ENCODE results near the gene ELOVL2.
"Not testable (repeated sequence)": the region's sequence is repeated elsewhere in the genome, so short reads cannot be mapped to it uniquely, and the experiment has no call there.

Gene ELOVL2

GRCh38 chr6:11043961-11044711 lies at the start of gene ELOVL2:
Gene ELOVL2 (minus strand): TSS chr6:11044305. CDS start chr6:11044230, 75 bp downstream.
- DNase-seq: no peak

- no peak for DNase-seq
Measured at GRCh38 chr6:11093376-11093625, 49.2 kb upstream of the ELOVL2 start.

DNA sequence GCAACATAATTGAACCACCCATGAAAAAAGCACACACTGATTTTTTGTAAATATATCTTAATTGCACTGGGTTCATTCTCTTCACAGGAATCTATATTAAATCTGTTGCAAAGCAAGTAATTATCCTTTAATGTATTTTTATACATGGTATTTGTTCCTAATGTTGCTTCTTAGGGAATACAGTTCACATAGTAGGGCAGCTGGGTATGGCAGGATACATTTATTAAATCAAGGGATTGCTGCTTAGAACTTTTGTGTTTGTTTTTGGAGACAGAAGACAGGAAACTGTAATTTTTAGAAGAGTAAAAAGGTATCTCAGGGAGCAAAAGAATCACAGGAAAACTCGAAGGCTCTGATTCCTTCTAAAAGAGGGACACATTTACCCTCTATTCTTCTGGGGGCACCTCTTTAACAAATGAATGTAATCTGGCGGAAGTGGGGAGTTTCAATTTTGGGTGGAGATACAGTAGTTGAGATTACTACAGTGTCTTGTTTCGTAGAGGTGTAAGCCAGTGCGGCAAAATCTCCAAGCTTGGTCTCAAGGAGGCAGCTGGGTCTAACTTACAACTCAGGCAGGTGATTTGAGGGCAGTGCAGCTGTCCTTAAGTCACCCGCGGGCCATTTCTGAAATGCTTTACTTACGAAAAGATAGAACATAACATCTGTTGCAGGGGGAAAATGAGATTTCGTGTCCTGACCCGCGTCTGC lies 48.7 kb upstream of the ELOVL2 start:
- peak; percentile 62 for DNase-seq

- DNase-seq: not testable (repeated sequence)
Measured at GRCh38 chr6:11091141-11091540, 47.0 kb upstream of the ELOVL2 start.

GRCh38 chr6:11089695-11090094 lies 45.6 kb upstream of the ELOVL2 start:
- DNase-seq: no peak

GRCh38 chr6:11087141-11087812 lies 43.2 kb upstream of the ELOVL2 start:
- DNase-seq: not testable (repeated sequence)

GRCh38 chr6:11085758-11086435 lies 41.8 kb upstream of the ELOVL2 start:
- no peak for DNase-seq

DNA sequence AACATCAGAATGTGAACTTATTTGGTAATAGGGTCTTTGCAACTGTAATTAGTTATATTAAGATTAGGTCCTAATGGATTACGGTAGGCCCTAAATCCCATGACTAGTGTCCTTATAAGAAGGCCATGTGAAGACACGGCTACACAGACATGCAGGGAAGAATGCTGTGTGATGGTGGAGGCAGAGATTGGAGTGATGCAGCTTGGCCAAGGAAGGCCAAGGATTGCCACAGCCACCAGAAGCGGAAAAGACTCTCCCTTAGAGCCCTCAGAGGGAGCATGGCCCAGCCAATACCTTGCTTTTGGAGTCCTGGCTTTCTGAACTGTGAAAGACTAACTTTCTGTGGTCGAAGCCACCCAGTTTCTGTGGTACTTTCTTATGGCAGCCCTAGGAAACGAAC lies 39.9 kb upstream of the ELOVL2 start:
- DNase-seq: no peak

DNA sequence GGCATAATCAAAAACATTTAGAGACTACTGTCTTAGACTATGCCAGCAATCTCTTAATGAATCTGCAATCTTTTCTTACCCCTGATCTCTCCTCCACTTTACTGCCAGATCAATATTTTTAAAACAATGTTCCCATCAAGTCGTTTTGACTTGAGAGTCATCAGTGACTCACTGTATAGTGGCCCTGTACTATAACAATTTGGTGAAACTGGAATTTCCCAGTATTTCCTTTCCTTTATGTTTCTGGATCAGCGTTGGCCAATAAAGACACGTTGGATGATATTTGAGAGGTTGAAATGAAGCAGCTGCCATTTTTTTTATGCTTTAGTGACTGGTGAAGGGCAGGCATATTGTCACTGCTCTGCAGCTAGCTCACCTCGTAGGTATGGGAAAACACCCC lies 39.4 kb upstream of the ELOVL2 start:
- DNase-seq: no peak

DNA sequence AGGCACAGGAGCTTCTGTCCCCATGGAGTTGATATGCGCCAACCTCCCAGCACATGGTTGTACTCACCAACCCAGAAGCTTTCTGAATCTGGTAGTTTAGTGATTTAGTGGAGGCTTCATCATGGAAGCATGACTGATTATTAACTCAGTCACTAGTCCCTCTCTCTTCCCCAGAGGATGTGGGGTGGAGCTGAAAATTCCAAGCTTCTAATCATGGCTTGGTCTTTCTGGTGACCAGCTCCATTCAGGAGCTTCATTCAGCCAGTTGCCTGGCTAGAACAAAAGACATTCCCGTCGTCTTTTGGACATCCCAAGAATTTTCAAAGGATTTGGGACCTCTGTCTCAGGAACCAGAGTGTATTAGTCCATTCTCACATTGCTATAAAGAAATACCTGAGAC lies 36.2 kb upstream of the ELOVL2 start:
- DNase-seq: no peak

GRCh38 chr6:11078266-11078665 lies 34.2 kb upstream of the ELOVL2 start:
- DNase-seq: no peak

GRCh38 chr6:11076540-11076939 lies 32.4 kb upstream of the ELOVL2 start:
- DNase-seq: no peak

DNA sequence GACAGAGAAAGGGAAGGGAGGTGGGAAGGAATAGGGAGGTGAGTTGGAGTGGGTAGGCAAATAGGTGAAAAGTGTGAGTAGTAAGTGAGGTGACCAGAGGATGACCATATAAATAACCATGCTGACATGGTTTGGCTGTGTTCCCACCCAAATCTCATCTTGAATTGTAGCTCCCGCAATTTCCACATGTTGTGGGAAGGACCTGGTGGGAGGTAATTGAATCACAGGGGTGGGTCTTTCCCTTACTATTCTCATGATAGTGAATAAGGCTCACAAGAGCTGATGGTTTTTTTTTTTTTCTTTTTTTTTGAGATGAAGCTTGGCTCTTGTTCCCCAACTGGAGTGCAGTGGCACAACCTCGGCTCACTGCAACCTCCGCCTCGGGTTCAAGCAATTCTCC lies 28.0 kb upstream of the ELOVL2 start:
- DNase-seq: no peak

GRCh38 chr6:11069760-11070159 lies 25.7 kb upstream of the ELOVL2 start:
- DNase-seq: no peak

DNA sequence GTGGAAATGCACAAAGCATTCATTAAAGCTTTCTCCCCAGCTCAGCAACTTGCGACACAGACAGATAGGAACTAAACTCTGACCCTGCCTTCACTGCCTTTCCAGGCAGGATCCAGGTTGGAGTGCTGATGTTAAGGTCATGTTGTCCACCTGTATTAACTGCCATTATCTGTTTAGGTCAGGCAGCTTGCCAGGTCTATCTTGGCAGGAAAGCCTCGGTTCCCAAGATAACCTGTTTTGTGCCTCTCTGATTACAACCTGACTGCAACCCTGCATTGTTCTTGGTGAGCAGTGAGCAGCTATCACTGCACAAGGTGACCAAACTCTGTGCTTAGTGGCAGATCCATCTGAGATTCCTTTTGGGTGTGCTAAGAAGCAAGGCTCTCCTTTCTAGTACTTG lies 23.2 kb upstream of the ELOVL2 start:
- DNase-seq: no peak

DNA sequence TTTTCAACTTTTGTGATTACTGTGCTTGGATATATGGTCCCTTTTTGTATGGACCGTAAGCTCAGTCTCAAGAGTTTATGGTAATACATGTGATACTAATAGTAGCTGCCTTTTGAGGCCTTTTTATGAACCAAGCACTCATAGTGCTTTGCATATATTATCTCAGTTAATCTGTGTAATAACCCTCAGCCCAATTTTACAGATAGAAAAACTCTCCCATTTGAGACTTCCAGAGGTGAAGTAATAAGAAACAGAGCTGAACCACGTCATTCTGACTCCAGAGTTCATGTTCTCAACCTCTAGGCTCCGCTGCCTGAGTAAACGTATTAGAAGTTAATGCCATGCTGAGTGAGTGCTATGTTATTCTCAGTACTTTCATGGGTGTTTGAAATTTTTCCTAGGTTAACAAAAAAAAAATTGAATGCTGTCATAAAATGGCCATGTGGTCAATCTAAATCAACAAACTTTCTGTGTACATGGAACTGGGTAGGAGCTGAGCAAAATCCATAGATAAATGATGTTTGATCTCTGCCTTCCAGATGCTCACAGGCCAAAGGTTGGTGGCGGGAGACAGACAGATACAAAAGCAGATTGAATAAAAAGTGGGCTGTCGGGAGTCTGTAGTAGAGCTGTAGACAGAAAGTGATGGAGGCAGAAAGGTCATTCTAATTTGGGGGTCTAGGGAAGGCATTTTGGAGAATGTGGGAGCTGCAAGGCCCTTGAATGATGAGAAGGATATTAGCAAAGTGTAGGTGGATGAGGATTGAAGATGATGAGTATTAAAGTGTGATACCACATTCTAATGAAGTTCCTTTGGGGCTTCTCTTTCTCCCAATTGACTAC lies 22.6 kb upstream of the ELOVL2 start:
- no peak for DNase-seq

GRCh38 chr6:11065436-11066202 lies 21.5 kb upstream of the ELOVL2 start:
- no peak for DNase-seq

GRCh38 chr6:11064836-11065235 lies 20.7 kb upstream of the ELOVL2 start:
- peak; percentile 21 for DNase-seq

- DNase-seq: no peak
Measured at GRCh38 chr6:11062715-11063114, 18.6 kb upstream of the ELOVL2 start.

- DNase-seq: no peak
Measured at GRCh38 chr6:11062083-11062482, 18.0 kb upstream of the ELOVL2 start.

DNA sequence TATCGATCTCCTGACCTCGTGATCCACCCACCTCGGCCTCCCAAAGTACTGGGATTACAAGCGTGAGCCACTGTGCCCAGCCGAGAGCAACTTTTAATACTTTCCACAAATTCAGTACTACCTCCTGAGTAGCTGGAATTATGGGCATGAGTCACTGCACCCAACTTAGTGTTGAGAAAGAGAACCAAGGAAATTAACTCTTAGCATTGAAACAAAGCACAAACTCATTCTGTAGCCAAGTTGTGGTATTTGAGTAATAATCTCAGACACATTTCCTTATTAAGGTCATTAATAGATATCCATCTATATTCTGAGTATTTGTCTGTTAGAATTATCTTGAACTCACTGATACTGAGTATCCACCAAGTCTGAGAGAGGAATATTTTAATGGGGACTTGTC lies 14.3 kb upstream of the ELOVL2 start:
- no peak for DNase-seq

DNA sequence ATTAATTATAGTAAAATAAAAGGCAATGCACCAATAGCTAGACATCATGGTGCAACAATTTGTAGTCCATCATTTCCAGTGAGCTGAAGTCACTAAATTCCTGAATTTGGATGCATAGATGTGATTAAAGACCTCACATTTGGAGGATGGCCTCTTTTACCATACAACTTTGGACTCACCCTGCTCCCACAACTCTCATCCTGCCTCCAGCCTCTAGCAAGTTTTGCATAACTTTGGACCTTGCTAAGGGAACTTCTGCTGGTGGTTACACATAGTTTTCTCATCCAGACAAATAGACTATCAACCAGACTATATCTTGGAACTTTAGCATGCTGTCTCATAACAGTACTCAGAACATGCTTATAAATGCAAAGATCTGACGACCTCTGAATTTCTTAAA lies 12.8 kb upstream of the ELOVL2 start:
- DNase-seq: no peak

Measured in NCI-H524 treated with DMSO at 0.1 percent for 48 hours (cell line).